ENCODE data around the gene MUSK.

DNA sequence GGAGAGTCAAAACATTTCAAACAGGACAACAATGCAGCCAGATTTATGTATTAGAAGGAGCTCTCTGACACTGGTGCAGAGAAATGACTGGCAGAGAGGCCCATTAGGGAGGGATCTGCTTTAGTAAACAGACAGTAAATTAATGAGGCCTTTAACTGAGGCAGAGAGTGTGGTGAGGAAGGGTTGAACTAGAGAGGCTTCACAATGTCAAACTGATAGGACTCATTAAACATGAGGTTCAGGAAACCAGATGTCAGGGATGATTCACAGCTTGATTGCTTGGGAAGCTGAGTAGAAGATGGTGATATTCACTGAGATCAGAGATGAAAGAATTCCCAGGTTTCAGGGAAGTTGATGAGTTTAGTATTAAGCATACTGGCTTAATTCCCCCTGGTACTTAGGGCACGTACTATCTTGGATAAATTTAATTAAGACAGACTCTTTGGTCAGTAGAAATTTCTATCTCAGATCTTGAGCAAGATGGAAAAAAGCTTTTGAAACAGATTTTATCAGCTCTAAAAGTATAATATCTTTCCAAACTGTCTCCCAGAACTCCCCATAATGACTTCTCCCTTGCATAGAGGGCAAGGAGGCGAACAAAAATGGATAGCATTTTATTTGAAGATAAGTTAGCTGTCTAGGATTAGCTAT, 8.6 kb upstream of the MUSK start:
- TF ChIP-seq, protein P1, sequence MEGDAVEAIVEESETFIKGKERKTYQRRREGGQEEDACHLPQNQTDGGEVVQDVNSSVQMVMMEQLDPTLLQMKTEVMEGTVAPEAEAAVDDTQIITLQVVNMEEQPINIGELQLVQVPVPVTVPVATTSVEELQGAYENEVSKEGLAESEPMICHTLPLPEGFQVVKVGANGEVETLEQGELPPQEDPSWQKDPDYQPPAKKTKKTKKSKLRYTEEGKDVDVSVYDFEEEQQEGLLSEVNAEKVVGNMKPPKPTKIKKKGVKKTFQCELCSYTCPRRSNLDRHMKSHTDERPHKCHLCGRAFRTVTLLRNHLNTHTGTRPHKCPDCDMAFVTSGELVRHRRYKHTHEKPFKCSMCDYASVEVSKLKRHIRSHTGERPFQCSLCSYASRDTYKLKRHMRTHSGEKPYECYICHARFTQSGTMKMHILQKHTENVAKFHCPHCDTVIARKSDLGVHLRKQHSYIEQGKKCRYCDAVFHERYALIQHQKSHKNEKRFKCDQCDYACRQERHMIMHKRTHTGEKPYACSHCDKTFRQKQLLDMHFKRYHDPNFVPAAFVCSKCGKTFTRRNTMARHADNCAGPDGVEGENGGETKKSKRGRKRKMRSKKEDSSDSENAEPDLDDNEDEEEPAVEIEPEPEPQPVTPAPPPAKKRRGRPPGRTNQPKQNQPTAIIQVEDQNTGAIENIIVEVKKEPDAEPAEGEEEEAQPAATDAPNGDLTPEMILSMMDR (IDR thresholded peaks at IDR 0.05) = no peak
- TF ChIP-seq POLR2AphosphoS5 (IDR thresholded peaks at IDR 0.05; ENCODE audit: low read depth, low read length) = no peak
- TF ChIP-seq, protein P2, sequence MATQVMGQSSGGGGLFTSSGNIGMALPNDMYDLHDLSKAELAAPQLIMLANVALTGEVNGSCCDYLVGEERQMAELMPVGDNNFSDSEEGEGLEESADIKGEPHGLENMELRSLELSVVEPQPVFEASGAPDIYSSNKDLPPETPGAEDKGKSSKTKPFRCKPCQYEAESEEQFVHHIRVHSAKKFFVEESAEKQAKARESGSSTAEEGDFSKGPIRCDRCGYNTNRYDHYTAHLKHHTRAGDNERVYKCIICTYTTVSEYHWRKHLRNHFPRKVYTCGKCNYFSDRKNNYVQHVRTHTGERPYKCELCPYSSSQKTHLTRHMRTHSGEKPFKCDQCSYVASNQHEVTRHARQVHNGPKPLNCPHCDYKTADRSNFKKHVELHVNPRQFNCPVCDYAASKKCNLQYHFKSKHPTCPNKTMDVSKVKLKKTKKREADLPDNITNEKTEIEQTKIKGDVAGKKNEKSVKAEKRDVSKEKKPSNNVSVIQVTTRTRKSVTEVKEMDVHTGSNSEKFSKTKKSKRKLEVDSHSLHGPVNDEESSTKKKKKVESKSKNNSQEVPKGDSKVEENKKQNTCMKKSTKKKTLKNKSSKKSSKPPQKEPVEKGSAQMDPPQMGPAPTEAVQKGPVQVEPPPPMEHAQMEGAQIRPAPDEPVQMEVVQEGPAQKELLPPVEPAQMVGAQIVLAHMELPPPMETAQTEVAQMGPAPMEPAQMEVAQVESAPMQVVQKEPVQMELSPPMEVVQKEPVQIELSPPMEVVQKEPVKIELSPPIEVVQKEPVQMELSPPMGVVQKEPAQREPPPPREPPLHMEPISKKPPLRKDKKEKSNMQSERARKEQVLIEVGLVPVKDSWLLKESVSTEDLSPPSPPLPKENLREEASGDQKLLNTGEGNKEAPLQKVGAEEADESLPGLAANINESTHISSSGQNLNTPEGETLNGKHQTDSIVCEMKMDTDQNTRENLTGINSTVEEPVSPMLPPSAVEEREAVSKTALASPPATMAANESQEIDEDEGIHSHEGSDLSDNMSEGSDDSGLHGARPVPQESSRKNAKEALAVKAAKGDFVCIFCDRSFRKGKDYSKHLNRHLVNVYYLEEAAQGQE (IDR thresholded peaks at IDR 0.05; ENCODE audit: insufficient read depth in 1 of 2, low read depth in 2 of 2, low read length in 1 of 2) = no peak

Measured in Panc1 (cell line).